HG03045 (cell line): ENCODE measurements around the gene MARK2.
A peak's percentile ranks its signal among the peaks of the same experiment; 100 is the strongest.

ENCODE experiments used
- ATAC-seq: cut with Tn5 transposase; IDR thresholded peaks from one replicate; pipeline ENCODE4 v1.9.1; 2021; ENCODE audit warnings: mild to moderate bottlenecking, moderate library complexity; ENCODE audit not compliant: unreplicated experiment

Gene MARK2

DNA sequence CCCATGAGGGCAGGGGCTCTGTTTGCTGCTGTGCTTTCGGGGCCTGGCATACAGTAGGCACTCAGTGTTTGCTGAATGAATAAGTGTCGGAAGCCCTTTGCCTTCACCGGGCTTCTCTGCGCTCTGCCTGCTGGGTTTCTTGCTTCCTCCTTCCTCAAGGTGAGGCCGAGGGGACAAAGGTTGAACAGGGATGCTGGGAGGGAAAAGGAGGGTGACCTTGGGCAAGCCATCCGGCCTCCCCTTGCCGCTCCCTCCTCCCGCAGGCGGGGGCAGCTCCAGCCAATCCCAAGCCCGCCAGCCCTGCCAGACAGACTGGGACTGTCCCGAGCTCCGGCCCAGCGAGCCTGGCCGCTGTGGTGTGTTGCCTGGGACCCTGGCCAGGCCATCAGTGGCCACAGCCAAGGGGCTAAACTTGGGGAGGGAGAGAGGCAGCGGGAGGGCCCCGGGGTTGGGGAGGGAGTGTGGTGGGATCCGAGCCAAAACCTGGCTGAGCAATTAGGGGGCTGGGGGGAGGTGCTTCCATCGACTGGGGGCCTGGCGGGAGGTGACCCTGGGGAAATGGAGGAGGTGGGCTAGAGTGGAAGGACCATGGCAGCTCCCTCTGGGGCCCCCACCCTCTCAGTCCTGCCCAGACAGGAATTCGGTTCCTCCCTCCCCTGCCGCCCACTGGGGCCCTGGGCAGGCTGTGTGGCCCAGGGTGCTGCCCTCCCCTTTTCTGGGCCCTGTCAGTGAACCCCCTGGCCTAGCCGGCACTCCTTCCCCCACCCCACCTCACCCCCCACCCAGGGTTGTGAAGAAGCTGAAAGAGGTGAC lies 81.4 kb downstream of the MARK2 start:
- no peak for ATAC-seq

DNA sequence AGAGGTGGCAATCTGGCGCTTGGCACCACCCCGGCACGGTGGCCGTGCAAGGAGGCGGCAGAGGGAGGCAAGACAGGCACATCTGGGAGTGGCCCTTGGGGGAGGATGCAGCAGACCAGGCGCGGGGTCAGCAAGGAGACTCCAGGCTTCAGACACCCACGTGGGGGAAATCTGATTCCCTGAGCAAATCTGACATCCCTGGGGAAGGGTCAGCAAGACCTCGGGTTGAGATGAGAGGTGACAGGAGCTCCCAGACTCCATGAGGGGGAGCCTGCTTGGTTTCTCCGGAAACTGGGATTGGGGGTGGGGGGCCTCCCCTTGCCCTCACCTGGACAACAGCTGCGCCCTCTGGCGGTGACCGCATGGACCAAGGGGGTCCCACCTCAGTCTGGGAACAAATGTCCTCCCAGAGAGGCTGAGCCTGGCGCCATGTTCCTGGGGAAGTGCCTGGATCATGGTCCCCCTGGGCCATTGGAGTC lies 82.1 kb downstream of the MARK2 start:
- no peak for ATAC-seq

DNA sequence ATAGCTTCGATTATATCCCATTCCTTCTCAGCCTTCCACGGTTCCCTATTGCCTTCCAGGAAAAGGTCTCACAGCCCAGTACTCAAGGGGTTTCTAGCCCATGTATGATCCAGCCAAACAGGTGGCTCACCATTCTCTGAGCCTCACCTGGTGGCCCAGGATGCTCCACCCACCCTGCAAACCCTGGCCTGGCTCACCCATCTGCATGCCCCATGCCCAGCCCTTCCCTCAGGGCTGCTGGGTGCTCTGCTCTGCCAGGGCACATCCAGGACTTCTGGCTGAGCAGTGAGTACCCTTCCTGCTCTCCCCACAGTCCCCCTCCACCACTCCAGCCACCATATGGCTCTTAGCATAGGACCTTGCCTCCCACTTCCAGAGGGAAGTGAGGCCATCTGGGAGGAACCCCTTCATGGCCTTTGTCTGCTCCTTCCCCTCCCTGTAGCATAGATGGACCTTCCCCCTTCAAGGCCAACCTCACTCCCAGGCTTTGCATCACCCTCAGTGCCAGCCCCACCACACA lies 83.8 kb downstream of the MARK2 start:
- ATAC-seq = no peak

DNA sequence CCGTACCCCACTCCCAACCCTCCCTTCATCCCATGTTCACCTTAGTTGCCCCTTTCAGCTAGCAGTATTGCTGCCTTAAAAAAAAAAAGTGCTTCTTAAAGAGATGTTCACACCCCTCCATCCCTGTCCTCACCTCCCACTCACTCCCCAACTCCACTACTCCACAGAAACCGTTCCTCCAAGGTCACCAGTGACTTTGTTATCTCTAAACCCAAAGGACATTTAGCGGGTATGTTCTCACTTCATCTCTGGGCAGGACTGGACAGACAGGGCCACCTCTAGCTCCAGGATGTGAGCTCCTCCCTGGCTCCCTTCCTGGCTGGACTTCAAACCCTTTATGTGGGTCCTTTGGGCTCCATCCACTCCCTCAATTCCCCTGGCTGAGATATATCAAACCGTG lies 84.4 kb downstream of the MARK2 start:
- ATAC-seq = no peak

DNA sequence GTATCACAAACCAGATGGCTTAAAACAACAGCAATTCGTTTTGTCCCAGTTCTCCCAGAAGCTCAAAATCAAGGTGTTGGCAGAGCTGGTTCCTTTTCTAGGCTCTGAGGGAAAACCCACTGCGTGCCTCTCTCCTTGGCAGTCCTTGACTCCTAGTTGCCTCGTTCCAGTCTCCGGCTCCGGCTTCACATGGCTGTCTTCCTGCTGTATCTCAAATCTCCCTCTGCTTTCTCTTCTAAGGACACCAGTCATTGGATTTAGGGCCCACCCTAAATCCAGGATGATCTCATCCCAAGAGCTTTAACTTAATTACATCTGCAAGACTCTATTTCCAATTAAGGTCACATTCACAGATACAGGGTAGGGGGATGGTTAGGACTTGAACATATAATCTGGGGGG lies 90.7 kb downstream of the MARK2 start:
- no peak for ATAC-seq

DNA sequence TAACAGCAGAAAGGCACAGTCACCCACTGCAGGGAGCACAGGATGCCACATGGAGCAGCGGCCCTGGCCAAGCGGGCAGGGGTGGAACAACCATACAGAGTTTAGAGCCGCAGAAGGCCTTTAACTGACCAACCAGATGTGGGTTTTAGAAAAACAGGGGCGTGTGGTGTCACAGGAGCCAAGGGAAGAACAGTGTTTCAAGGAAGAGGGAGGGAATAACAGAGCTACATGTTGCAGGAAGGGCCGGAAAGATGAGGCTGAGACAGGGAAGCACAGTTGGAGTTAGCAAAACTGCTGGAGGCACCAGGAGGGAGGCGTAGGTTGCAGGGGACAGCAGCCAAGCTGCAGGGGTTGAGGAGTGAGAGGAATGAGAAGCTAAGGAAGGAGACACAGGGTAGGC lies 92.1 kb downstream of the MARK2 start:
- no peak for ATAC-seq

DNA sequence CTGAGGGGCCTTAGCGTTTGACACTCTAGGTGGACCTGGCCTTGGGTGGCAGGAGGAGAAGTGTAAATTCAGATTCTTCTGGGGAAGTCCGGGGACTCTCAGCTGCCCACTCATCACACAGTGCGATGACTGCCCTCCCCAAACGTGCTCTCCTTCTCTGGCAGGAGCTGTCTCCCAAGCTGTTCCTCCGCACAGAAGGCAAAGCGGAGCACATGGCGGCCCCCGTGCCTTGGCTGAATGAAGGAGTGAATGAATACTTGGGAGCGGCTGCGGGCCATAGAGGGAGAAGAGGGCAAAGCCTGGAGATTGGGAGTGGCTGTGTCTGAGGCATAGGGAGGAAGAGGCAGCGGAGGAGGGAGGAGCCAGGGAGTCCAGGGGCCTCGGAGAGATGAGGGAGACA lies 93.0 kb downstream of the MARK2 start:
- no peak for ATAC-seq

DNA sequence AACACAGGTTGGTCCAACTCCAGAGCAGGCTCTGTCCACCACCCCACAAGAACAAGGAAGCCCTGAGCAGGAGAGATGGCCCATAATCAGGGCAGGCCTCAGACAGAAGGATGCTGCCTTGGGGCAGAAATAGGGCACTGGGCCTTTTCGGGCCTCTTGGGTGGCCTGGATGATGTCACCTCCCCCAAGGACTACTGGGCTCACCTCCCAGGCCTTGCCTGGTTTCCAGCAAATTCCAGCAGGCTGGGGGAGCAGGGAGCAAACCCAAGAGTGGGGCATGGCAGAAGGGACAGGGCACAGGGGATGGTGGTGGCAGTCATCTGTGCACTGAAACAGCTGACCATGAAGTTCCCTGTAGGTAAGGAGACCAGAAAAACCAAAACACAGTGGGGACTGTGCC lies 94.5 kb downstream of the MARK2 start:
- no peak for ATAC-seq

DNA sequence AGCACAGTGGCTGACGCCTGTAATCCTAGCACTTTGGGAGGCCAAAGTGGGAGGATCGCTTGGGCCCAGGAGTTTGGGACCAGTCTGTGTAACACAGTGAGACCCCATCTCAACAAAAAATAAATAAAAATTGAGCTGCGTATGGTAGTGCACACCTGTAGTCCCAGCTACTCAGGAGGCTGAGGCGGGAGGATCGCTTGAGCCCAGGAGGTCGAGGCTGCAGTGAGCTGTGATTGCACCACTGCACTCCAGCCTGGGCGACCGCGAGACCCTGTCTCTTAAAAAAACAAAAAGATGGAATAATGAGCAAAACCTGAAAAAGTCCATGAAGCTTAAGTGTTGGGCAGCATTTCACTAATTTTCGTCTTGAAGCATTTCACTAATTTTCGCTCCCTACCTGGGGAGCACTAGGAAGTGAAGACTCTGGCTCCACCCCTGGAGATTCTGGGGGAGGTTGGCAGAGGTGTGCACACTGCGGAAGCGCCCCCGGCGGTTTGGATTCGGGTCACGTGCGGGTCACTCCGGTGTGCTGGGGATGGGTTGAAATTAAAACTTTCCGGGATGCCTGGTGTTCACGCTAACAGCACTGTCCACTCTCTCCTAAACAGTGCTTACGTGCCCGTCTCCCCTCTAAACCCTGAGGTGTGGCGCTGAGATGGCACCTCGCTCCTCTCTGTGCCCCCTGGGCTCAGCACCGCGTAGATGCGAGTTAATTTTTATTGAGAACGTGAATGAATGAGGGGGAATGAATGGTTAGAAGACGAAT lies 99.0 kb downstream of the MARK2 start:
- peak; percentile 13 for ATAC-seq

DNA sequence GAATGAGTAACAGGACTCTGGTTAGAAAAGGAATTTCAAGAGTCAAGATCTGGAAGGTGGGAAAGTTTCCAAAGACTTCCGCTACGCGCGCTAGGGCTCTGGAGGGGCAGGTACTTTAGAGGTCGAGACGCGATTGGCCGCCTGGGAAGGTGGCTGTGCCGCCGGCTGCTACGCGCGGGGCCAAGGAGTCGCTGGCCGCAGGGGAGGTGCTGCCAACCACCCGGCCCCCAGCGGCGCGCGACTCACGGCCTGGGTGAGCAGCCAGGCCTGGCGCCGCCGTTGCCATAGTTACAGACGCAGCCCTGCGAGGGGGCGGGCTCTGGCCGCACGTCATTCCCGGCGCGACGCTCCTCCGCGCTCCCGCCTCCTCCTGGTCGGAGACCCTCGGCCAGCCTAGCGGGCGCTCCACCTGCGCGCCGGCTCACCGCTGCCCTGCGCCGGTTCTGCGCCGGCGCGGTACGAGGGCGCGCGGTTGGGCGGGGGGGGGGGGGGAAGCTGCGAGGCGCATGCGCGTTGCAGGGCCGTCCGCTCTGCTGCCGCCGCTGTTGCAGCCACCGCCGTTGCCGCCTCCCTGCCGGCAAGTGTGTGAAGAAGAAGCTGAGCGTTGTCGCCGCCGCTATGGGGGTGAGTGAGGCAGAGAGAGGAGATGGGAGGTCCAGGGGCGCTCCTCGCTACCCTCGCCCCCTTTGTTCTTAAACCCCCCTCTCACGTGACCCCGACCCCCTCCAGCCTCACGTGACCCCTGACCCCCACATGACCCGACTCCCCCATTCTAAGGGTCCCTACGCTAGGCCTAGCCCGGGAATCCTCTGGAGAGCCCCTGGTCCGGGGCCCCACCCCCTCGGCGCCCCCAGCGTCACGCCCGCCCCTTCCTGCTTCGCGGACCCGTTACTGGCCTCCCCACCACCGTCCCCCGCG lies 99.8 kb downstream of the MARK2 start, which contains the start of gene NAA40:
Gene NAA40 (plus strand): TSS at position 524 of the 918 bp plus-strand sequence. CDS start 95 bp downstream, at position 619.
- peak; percentile 90 for ATAC-seq

DNA sequence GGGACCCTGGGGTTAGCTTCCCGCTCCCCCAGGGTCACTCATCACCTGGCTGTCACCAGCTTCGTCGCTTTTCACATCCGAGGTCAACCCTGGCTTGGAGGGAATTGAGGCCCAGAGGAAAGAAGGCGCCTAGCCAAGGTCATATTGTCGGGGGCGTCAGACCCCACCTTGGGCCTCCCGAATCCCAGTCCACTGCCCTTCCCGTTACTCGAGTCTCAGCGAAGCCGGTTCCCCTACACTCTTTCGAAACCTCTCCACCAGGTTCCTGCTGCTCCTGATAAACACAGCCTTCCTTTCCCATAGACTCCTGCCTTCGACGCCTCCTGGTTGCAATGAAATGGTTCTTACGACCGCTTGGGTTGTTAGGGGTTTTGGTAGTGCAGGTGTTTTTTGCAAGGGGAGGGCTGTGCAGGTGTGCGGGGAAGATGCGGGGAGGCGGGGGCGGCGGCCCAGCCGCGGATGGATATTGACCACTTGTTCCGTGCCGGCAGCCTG lies 100.5 kb downstream of the MARK2 start:
- no peak for ATAC-seq

DNA sequence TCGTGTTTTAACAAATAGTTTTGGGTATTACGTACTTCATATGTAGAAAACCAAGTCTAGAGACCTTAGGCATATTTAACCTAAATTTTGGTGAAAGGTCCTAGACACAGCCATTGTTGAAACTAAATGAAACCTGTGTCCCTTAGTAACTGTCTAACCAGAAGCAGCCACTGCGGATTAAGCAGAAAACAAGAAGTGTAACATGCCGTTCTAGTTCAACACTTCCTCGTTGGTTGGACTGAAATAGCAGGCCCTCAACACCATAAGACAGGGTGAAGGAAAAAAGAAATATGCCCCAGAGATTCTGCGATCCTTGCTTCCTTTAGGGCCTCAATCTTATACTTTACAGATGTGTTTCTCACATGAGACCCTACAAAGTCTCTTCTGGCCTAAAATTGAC lies 101.9 kb downstream of the MARK2 start:
- ATAC-seq = no peak

DNA sequence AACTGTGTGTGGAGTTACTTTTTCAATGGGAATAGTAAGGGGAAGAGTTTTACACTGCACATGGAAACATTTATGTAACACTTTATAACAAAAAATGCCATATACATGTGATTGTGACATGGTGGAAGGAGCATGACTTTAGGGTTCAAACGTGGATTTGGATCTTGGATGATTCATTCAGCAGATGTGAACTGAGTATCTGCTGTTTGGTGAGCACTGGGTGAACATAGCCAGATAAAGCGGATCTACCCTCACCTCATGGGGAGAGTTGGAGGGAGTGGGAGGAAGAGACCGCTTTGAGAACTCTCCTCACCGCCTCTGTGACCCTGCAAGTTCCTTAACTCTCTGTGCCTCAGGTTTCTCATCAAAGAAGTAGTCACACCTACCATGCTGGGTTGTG lies 103.0 kb downstream of the MARK2 start:
- no peak for ATAC-seq

DNA sequence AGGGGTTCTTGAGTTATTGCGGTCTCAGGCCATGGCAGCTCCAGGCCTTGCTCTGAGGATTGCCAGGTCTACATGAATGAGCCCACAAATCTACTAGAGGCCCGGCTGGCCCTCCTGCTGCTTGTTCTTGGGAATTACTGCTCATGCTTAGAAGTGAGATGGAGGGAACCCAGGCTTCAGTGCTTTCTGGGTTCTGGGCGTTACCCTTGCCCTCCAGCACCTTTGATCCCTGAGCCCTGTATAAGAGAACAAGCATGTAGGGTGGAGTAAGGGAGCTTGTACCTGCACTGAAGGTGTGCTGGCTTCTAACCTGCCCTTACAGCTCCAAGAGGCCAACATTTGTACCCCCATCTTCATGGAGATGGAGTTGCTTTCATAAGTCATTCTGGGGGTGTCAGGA lies 103.9 kb downstream of the MARK2 start:
- no peak for ATAC-seq

DNA sequence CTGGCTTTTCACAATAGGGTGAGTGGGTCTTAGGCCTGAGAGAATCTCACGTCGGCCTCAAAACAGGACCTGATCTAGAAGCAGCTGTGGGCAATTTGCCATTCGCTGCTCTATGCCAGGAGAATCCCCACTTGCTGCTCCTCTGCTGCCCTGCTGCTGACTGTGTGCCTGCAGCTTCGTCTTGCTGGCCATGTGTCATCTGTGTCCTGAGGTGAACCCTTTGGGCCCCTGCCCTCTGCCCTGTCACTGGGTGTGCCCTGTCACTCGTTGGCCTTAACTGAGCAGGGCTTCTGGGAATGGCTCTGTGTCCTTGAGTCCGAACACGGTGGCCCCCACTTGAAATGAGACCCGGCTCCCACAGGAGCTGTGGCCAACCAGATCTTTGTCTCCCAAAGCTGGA lies 106.1 kb downstream of the MARK2 start:
- ATAC-seq = no peak

DNA sequence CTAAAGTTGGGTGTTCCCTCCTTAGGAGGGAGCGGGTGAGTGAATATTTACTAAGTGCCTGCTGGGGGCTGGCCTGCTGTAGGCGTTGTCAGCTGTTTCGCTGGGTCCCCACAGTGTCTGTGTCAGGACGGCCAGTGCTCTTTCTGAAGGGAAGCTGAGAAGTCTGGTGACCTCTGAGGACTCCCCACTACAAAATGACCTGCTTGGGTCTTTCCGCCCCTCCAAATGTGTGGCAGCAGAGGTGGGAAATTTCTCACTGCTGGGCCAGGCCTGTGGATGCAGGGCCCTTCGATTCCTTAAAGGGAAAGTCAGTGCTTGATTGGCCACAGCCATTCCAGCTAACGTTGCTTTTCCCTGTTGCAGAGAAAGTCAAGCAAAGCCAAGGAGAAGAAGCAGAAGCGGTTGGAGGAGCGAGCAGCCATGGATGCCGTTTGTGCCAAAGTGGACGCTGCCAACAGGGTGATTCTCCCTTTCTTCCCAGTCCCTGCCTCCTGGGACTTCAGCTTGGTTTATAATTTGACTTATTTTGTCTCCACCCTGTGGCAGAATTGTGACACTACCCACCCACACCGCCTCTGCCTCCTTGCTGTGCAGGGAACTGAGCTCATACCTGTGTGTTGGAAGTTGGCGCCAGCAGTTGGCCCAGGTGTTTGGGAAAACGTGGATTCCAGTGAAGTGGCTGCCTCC lies 106.7 kb downstream of the MARK2 start:
- ATAC-seq = no peak

DNA sequence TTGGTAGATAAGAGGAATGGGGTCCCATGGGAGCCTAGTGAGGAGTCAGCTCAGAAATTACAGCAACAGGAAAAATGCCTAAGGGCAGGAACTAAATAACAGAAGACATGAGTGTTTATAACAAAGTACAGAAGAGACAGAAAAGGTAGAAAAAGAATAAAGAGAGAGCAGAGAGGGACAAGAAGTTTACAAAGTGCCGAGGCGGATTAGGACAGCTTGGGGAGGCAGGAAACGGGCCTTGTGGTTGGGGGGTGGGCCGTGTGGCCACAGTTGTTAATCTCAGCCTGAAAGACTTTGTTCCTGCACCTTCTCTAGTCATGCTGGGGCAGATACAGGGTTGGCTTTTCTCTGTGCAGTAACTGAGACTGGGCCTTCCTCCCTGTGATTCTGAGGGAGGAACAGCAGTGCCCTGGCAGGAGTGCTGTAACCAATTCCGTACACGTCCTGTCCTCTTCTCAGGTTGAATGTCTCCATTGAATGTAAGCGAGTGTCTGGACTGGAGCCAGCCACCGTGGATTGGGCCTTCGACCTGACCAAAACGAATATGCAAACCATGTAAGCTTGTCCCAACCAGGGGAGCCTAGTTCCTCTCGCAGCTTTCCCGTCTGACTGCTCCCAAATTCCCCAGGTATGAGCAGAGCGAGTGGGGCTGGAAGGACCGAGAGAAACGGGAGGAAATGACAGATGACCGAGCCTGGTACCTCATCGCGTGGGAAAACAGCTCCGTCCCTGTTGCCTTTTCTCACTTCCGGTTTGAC lies 113.0 kb downstream of the MARK2 start:
- no peak for ATAC-seq

DNA sequence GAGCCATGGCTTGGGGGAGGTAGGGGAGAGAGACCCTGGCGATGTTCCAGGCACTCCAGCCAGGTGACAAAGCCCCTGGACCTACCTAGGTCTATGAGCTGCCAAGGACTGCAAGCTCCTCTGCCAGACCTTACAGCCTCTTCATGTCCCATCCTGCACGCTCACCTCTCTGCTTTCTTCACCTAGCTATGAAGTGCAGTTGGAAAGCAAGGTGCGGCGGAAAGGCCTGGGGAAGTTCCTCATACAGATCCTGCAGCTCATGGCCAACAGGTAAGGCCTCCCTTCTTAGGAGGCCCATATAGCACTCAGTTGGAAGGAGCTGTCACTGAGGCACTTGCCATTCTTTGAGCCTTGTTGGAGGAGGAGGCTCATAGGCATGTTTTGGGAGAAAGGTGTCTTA lies 113.7 kb downstream of the MARK2 start:
- ATAC-seq = no peak

DNA sequence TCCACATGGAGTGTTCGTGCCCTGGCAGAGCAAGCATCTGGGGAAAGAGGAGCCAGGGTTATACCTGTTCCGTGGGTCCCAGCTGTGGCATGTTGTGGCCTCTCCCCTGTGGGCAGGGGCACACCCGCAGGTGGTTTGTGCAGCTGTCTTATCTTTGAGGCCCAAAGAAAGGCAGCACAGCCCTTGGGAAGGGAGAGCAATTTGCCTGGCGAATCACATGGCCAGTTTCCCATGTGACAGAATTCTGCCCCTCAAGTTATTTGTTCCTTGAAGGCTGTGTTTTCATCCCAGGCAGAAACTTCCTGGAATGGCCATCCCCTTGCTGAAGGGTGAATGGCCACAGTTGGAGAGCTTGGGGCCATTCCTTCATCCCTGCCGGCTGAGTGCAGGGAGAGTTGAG lies 119.1 kb downstream of the MARK2 start:
- ATAC-seq = no peak
